ENCODE measurements around the gene GRPEL1.
"Not testable (repeated sequence)": the region's sequence is repeated elsewhere in the genome, so short reads cannot be mapped to it uniquely, and the experiment has no call there.

The GRPEL1 gene

DNA sequence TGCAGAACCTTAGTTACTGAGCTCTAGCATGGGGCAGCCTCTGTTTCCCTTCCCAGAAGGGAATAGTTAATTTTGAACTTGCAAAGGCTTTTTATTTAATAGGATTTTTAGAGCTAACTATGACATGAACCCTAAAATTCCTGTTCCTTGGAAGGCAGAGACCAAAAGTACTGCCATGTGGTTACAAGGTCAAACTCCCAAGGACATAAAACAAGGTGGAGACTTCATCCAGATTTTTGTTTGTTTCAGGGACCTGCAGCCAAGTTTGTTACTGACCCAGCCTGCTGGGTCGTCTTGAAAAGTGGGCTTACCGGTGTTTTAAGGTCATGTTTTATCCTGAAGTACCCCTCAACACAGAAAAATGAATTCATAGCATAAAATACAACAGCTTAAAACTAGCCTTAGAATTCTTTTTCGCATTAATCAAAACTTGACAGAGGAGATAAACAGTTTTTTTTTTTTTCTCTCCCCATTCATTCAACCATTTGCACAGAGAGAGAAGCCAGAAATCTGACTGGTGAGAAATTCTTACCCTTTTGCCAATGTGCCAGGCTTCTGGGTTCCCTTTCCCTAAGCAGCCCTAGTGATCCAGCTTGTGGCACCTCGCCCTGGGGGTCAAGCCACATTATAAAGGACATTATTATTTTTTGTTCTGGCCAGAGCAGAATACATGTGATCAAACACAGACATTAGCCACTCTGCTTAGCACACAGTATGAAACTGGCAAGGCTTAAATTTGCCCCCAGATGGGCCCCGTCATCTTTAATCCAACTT, 21.5 kb upstream of the GRPEL1 start:
- no peak for DNase-seq

DNA sequence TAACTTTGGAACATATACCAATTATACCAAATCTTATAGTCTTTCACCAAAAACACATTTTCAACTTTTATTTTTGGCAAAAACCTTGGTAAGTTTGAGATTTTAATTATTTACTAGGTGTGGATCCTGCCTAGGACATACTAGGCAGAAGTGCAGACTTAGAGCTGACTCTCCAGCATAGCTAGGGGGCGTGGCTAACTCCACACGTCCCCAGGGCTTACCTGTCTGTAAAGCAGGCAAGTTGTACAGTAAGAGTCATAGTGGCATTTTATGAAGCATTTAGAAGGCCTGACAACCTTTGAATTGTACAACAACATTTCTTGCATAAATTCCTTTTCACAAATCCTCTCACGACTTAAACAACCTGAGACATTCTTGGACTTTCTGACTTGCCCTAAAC, 19.2 kb upstream of the GRPEL1 start:
- no peak for DNase-seq

DNA sequence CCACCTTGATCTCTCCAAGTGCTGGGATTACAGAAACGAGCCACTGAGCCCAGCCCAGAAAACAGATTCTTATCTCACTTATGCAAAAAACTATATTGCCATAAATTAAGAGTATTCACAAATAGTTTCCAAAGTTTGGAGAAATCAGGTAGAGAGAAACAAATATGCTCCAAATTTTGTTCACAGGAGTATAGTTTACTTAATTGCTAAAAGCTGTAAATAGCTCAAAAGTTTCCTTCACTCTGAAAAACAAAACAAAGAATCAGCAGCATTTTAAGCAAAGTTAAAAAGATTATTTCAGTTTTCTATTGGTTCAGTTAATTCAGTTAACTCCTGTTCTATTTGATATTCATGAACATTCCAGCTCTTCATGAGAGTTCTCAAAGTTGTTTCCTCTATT, 18.5 kb upstream of the GRPEL1 start:
- DNase-seq, result no peak

DNA sequence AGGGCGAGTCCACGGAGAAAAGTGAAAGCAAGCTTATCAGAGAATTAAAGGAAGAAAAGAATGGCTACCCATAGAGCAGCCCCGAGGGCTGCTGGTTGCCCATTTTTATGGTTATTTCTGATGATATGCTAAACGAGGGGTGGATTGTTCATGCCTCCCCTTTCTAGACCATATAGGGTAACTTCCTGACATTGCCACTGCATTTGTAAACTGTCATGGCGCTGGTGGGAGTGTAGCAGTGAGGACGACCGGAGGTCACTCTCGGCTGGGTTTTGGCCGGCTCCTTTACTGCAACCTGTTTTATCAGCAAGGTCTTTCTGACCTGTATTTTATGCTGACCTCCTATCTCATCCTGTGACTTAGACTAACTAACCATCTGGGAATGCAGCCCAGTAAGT, 16.7 kb upstream of the GRPEL1 start:
- DNase-seq, result not testable (repeated sequence)

DNA sequence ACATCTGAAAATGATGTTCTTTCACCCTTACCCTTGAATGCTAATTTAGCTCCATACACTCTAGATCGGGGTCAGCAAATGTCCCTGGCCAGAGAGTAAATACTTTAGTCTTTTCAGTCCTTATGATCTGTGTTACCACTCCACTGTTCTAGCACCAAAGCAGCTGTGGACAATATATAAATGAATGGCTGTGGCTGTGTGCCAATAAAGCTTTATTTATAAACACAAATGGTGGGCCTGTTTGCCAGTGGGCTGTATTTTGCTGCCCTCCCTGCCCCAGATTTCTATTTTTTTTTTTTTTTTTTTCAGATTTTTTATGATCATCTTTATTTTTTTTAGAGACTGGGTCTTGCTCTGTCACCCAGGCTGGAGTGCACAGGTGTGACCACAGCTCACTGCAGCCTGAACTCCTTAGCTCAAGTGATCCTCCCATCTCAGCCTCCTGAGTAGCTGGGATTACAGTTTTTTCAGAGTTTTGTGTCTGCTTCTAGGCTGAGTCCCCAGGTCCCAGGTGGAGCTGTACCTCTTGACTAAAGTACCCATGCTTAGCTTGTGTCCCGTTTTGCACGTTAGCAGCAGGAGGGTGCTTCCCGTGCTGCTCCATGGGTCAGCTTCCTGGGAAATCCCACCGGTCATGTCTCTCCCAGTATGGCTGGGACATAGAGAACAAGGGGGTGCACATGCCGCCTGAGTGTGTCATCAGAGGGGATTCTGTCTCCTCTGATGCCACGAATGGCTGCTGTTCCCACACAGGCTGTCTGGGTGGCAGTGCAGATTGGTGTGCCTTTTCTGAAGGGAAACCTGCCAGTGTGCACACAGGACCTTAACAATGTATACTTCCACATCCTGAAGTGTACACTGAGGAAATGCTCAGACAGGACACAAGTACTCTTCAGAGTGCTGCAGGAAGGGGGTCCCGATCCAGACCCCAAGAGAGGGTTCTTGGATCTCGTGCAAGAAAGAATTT, 16.0 kb upstream of the GRPEL1 start:
- DNase-seq, result no peak

DNA sequence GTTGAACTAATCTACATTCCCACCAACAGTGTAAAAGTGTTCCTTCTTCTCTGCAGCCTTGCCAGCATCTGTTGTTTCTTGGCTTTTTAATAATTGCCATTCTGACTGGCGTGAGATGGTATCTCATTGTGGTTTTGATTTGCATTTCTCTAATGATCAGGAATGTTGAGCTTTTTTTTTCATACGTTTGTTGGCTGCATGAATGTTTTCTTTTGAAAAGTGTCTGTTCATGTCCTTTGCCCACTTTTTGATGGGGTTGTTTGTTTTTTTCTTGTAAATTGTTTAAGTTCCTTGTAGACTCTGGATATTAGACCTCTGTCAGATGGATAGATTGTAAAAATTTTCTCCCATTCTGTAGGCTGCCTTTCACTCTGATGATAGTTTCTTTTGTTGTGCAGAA, 12.0 kb upstream of the GRPEL1 start:
- DNase-seq, result not testable (repeated sequence)

DNA sequence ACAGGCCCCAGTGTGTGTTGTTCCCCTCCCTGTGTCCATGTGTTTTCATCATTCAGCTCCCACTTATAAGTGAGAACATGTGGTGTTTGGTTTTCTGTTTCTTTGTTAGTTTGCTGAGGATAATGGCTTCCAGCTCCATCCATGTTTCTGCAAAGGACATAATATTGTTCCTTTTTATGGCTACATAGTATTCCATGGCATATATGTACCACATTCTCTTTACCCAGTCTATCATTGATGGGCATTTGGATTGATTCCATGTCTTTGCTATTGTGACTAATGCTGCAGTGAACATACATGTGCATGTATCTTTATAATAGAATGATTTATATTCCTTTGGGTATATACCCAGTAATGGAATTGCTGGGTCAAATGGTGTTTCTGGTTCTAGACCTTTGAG, 11.6 kb upstream of the GRPEL1 start:
- not testable (repeated sequence) for DNase-seq

DNA sequence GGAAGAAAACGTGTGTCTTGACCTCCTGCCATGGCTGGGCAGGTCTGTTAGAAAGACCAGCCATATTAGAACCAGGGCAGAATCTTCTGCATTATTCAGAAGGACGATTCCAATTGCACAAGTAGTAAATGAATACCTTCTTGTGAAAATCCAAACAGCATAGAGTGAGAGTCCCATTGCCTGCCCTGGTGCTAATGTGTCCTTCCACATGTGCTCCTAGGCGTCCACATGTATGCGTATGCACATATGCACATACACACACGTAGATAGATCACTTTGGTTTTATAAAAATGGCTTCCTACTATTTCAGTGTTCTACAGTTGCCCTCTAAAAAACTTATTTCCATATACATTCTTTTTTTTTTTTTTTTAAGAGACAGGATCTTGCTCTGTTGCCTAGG, 10.2 kb upstream of the GRPEL1 start:
- no peak for DNase-seq

DNA sequence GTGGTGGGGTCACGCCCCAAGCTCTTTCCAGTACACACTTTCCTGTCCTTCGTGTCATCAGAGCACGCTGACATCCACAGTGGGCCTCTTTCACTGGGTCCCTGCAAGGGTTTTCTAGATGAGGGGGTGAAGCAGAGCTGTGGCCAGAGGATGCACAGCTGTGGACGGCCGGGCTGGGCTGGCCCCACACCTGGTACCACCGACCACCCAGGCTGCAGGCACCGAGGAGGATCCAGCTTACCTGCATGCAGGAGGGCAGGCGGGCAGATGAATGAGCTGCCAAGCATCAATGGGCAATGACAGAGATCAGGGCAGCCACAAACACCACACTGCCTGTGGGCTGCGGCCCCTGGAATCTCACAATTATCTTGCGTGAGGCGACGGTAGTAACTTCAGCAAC, 9.5 kb upstream of the GRPEL1 start:
- no peak for DNase-seq

DNA sequence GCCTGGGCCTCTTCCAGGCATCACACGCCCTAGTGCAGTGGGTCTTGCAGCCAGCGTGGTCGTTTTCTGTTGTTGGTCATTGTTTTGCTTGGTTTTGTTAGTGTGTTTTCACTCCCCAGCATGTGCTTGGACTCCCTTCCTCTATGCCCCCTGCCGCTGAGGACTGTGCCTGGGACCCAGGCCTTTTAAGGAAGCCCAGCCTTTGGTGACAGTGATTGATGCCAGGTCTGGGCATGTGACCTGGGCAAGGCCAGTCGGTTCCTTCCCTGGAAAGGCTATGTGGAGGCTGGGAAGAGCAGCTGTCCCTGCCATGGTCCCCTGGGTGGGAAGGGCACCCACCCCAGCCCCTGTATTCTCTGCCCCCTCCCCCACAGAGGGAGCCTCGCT, 8.8 kb upstream of the GRPEL1 start:
- DNase-seq, result no peak

DNA sequence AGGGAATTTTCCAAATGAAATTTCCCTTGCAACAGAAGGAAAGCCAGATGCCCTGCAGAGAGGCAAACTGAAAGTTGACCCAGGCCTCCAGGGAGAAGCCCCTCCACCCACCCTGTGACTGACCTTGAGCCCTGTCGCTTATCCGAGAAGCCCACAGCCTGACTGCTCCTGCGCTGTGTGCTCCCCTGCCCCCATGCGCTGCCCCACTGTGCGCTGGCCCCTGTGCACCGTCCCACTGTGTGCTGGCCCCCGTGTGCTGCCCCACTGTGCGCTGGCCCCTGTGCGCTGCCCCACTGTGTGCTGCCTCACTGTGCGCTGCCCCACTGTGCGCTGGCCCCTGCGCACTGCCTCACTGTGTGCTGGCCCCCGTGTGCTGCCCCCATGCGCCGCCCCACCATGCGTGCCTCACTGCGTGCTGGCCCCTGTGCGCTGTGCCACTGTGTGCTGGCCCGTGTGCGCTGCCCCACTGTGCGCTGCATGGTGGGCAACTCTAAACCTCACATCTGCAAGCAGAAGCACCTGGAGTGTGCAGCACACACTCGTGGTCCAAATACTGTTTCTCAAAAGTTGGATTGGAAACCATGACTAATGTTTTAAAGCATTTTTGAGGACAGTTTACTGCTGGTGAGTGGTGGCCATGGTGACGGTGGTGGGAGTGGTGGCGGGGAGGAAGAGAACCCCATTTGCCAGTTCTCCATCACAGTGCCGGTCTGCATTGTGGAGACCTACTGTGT, 8.3 kb upstream of the GRPEL1 start:
- no peak for DNase-seq

DNA sequence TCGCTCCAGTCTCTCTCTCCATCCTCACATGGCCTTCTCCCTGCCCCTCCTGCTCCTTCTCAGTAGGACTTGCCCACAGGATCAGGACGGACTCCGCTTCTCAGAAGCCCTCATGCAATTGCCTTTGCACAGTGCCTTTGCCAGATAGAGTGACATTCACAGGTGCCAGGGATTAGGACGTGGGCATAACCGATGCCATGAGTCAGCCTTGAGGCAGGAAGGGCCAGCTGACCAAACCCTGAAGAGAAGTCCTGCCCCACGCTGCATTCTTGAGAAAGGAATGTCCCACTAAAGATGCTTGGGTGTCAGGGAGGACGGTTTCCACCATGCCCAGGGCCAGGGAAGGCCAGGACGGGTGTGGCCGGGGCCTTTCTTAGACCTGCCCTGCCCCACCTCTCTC, 6.6 kb upstream of the GRPEL1 start:
- DNase-seq, result no peak

DNA sequence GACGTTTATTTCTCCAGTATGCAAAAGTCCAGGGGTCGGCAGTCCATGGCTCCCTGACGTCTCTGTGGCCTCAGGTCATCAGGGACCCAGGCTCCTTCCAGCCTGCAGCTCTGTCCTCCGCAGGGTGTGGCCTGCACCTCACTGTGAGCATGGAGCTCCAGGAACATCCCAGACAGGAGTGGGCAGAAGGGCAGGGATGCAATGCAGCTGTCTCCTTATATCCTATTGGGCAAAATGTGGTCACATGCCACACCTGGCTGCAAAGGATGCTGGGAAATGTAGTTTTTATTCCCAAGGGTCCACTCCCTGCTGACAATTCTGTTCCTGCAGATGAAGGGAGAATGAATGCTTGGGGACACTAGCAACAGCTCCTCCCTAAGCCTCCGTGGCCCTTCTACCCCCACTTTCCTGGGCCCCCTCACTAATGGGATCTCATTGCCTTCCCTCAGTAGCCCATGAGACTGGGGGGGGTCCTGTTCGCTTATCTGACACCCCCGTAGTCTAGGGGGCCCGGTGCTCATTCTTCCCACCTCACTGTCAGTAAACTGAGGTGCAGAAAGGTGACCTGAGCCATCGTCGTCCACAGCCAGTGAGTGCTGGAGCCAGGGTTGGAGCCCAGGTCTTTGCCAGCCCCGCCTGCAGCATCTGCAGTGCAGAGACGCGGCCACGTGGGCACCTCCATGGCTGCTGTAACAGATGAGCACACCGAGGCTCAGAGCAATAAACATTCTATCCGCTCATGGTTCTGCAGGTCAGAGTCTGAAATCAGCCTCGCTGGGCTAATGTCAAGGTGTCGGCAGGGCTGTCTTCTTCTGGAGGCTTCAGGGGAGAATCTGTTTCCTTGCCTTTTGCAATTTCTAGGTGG, 5.9 kb upstream of the GRPEL1 start:
- DNase-seq, result no peak

DNA sequence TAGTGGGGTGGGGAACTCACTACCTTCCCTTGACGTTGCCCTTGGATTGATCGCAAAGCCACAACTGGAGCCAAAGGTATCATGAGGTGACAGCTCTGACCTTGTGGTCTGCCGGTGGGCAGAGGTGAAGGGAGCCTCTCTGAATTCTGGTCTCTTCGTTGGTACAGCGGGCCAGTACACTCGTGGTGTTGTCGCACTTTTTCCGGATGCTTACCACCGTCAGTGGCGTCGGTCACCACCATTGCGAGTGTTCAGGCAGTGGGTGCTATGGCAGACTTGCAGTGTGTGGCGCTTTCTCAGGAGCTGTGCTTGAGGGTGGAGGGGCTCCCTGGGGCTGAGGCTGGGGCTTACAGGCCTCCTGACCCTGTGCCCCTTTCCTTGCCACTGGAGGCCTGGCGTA, 5.2 kb upstream of the GRPEL1 start:
- DNase-seq, result no peak

DNA sequence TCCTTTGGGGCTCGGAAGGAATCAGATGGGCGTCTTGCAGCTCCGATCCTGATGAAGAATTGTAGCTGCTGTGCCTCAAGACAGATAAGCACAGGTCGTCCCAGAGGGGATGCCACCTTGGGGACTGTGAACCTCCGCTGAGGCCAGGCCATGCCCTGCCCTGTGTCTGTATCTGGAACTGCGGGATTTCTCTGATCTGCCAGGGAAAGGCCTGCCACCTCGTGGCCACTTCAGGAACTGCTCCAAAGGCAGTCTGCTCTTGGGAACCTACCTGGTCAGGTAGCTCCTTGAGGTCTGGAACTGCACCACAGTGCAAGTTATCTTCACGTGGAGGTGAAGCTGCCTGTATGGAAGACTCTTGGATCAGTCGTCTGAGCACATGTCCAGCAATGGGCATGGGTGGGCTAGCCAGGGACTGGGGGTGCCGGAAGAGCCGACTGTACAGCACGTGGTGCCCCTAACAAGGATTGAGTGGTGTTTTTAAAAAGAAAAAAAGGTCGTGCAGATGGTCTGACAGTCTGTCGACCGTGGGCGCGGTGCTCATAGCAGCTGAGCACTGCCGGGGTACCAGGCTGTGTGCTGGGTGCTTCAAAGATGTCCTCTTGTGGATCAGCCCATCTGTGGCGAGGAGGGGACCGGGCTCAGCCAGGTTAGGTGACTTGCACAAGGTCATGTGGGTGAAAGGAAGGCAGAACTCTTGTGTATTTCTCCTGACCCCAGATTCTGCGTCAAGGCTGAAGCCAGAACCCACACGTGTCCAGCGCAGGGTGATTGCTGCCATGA, 3.1 kb upstream of the GRPEL1 start:
- peak; percentile 56 for DNase-seq

DNA sequence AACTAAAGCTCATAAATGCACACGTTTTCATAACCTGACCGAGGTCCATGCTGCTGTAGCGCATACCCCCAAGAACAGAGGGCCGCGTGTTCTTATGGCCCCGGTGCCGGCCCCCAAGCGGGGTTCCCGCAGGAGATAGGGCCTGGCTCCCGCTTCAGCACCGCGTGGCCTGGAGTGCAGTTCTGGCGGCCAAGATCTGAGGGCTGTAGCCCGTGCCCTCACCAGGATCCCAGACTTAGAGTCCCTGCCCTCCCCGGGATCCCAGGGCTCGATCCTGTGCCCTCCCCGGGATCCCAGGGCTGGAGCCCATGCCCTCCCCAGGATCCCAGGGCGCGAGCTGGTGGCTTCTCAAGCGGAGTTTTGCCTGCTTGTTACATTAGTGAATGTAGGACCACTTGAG, 1.0 kb upstream of the GRPEL1 start:
- no peak for DNase-seq

DNA sequence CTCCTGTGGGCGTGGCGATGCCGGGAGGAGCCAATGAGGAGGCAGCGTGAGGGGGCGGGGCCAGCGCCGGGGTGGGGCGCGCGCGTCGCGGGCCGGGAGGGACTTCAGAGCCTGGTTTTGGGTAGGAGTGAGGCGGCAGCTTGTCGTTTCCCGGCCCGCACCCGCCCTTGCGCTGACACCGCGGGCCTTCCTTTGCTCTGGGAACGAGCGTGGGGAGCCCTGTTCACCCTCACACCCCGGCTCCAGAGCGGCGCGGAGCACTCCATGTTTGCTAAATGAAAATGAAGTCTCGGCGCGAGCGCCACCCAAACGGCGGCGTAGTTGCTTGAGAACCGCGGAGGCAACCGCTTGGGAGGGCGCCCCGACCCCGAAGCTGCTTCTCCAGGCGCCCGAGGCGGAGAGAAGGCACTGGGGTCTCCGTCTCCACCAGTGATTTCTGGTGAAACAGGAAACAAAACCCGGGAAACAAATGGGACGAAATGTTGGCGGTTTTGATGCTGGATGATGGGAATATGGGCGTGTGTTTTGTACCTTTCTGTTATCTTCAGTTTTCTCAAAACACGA, 497 bp upstream of the GRPEL1 start:
- no peak for DNase-seq

DNA sequence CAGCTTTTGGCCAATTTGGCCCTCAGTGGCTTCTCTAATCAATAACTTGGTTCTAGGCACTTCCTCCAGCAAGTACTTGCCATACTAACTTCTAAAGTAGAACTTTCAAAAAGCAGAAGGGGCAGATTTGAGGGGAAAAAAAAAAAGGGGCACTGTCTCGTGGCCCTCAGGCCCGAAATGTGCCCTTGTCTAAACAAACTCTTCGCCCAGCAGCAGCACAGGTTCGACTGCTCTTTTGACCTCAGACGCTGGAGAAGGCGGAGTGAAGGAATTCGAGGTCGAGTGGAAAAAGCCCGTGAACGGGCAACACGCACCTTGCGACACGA, 775 bp downstream of the GRPEL1 start:
- DNase-seq, result no peak

DNA sequence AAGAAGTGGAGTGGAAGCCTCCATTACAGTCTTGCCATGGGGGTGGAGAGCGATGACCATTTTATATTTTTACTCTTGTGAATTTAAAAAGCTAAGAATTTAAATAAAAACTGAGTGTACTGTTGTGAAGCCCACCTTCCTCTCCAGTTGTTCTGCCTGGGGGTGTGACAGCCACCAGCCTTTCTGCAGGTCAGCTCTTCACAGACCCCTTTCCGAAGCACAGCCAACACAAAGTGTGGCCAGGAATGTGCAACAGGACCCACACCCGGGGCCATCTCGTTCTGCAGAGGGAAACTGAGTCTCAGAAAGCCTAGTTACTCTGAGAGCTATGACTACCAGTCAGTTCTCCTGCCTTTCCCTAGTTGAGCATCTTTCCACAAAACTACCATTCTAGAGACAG, 1.4 kb downstream of the GRPEL1 start:
- DNase-seq, result no peak

DNA sequence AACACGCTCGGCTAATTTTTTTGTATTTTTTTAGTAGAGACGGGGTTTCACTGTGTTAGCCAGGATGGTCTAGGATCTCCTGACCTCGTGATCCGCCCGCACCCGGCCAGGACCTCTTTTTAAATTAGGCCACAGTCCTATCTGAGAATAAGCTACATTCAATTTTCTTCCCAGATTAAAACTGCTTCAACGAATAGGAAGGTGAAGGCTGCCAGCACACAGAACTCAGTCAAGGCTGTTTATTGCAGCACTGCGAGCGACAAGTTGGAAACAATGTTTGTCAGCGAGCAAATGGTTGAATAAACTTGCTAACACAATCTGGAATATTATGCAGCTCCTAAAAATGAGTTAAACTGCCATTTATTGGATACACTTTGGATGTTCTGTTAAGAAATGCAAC, 1.9 kb downstream of the GRPEL1 start:
- DNase-seq, result no peak

DNA sequence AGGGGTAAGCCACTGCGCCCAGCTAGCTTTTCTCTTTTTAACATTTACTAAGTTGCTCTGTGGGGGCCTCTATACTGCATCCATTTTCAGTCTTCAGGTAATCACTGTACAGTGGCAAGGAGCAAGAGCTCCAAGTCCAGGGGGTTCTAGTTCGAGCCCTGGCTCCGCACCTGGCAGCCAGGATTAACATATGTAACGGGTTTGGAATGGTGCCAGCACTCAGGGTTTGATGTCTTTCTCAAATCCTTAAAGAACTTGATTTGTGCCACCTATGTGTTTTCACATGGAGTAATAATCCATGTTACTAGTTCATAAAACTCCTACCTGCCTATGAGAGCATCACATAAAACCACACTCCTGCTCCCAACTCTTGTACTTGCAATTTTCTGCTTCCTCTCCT, 4.5 kb downstream of the GRPEL1 start:
- DNase-seq, result no peak

DNA sequence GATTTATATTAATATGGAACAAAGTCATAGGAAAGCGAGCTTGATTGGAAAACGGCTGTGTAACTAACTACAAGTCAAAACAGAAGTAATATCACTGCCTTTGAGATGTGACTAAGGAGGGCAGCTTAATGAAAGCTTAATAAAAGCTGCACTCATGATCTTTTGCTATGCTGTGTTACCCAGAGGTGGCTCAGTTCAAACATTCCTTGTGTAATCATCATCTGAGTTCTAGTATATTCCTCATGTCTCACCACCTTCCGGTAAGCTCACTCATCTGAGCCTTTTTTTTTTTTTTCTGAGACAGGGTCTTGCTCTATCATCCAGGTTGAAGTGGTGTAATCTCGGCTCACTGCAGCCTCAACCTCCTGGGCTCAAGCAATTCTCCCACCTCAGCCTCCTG, 5.0 kb downstream of the GRPEL1 start:
- DNase-seq, result no peak

Data from NCI-H2029 treated with DMSO at 0.1 percent for 48 hours (cell line).